Retinal pigment epithelial cell (primary cell): ENCODE measurements around the gene FASLG.

Experiments
- DNase-seq: peaks from one replicate; pipeline ENCODE4 v3.0.0-alpha.2; 2010; ENCODE audit warnings: low read depth
- H3K4me3 ChIP-seq: 2 replicates; pipeline ENCODE4 v1.5.1; 2011; ENCODE audit warnings: mild to moderate bottlenecking, low read length, control low read depth, moderate library complexity
- TF ChIP-seq, protein P1 (sequence below): conservative IDR thresholded peaks from 2 replicates; pipeline ENCODE4 v1.5.1; 2011; ENCODE audit warnings: low read depth, low read length, control low read depth, inconsistent platforms

Gene FASLG

DNA sequence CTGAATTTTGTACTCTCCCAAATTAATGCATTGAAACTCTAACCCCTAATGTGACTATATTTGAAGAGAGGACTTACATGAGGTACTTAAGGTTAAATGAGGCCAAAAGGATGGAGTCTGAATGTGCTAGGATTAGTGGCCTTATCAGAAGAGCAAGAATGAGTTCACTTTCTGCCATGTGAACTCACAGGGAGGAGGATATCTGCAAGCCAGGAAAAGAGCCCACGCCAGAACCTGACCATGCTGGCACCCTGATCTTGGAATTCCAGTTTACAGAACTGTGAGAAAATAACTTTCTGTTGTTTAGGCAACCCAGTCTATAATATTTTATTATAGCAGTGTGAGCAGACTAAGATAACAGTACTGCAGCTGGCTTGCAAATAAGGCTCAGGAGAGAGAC, 12.2 kb upstream of the FASLG start:
- H3K4me3 ChIP-seq: no peak overlapping the region
- TF ChIP-seq, protein P1, sequence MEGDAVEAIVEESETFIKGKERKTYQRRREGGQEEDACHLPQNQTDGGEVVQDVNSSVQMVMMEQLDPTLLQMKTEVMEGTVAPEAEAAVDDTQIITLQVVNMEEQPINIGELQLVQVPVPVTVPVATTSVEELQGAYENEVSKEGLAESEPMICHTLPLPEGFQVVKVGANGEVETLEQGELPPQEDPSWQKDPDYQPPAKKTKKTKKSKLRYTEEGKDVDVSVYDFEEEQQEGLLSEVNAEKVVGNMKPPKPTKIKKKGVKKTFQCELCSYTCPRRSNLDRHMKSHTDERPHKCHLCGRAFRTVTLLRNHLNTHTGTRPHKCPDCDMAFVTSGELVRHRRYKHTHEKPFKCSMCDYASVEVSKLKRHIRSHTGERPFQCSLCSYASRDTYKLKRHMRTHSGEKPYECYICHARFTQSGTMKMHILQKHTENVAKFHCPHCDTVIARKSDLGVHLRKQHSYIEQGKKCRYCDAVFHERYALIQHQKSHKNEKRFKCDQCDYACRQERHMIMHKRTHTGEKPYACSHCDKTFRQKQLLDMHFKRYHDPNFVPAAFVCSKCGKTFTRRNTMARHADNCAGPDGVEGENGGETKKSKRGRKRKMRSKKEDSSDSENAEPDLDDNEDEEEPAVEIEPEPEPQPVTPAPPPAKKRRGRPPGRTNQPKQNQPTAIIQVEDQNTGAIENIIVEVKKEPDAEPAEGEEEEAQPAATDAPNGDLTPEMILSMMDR: no peak
- DNase-seq: no peak

DNA sequence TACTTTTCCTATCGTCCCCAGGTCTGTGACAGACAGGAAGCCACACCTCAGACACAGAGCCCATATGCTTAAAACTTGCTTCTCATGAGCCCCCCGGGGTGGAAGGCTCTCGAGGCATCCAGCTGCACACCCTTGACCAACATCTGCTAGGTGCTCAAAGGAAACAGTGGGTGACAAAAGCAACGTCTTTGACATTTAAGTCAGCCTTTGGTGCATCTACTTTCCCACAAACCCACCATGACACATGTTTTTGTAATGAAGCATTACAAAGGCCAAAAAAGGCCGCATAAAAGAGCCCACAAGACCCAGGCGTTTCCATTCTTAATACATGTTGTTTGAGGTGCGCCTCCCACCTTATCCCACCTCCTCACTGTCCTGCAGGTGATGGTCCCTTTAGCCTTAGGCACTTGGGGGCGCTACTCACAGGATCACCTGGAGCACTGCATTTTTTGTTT, 11.8 kb upstream of the FASLG start:
- TF ChIP-seq, protein P1: no peak
- DNase-seq: no peak
- H3K4me3 ChIP-seq: no peak overlapping the region

- H3K4me3 ChIP-seq: no peak overlapping the region
- TF ChIP-seq, protein P1: no peak
- no peak for DNase-seq
Measured at GRCh38 chr1:172647987-172648386, 10.9 kb upstream of the FASLG start.

DNA sequence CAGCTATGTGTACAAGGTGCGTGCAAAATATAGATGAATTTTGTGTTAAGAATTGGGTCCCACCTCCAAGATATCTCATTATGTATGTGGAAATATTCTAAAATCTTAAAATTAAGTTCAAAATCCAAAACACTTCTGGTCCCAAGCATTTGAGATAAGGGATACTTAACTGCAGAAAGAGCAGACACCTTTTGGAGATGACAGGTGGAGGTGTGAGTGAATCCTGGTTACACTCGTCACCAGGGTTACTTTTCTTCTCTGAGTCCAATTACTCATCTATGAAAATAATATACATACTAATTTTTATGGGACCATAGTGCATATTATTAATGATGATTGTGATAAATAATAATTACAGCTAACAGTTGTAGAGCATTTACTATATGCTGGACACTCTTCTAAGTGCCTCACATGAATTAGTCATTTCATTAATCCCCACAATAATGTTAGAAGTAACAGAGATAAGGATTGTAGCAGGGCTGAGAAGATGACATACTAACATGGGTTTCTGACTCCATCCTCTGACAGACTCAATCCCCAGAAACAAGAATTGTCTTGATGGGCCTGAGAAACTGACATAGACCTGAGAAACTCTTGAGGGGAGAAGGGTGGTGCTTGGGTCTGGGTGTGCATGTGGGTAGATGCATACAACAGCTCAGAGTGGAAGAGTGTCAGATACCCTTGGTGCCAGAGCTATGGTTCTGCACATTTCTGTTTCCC, 8.3 kb upstream of the FASLG start:
- no peak overlapping the region for H3K4me3 ChIP-seq
- DNase-seq: no peak
- TF ChIP-seq, protein P1: no peak

- TF ChIP-seq, protein P1: no peak
- no peak overlapping the region for H3K4me3 ChIP-seq
- DNase-seq: no peak
Measured at GRCh38 chr1:172653015-172653709, 5.7 kb upstream of the FASLG start.

- TF ChIP-seq, protein P1: no peak
- no peak overlapping the region for H3K4me3 ChIP-seq
- no peak for DNase-seq
Measured at GRCh38 chr1:172654535-172654934, 4.4 kb upstream of the FASLG start.

DNA sequence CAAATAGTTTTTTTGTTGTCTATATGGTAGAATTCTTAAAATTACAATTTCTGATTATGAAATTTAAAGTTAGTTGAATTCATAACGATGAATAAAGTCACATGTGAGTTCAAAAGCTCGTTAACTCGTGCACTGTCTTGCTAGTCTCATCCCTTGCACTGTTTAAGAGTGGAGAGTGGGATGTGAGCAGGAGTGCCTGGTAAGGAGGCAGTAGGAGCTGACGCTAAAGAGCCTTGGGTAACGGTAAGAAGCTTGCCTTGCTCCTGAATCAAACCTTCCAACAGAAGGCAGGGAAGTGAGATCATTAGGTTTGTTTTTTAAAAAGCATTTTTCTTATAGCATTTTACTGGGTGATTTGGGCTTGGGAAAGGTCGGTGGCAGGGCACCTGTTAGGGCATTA, 2.3 kb upstream of the FASLG start:
- H3K4me3 ChIP-seq: no peak overlapping the region
- TF ChIP-seq, protein P1: no peak
- no peak for DNase-seq
